ENCODE measurements around the gene SLC16A3. TPM values are rescaled to one million over a fixed set of nuclear protein-coding genes. Genes with fewer than 3 reads are reported as not detected.

The SLC16A3 gene
- total and polyA plus RNA-seq, 9 of the 15 experiments (the other 6 are each of a cell fraction or from before 2014, with no cell fraction given) = 0.11 to 5.4 (median 1.2) TPM; not detected in 2

- TF ChIP-seq MGA (IDR thresholded peaks at IDR 0.05) (no peak), ELF1 (tag; IDR thresholded peaks at IDR 0.05) (no peak), NR1H2 (CRISPR knock-in tag; IDR thresholded peaks at IDR 0.05) (no peak), POU5F1 (IDR thresholded peaks at IDR 0.05; ENCODE audit: borderline replicate concordance, low read depth, low read length, partially characterized antibody) (no peak), CREB5 (CRISPR knock-in tag; IDR thresholded peaks at IDR 0.05) (no peak), SMAD3 (CRISPR knock-in tag; conservative IDR thresholded peaks at IDR 0.05) (no peak), ZNF395 (CRISPR knock-in tag; IDR thresholded peaks at IDR 0.05) (peak; percentile 85; the same call in 1 of the 2 replicates)
- TF ChIP-seq, protein P1, sequence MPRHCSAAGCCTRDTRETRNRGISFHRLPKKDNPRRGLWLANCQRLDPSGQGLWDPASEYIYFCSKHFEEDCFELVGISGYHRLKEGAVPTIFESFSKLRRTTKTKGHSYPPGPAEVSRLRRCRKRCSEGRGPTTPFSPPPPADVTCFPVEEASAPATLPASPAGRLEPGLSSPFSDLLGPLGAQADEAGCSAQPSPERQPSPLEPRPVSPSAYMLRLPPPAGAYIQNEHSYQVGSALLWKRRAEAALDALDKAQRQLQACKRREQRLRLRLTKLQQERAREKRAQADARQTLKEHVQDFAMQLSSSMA (CRISPR knock-in tag; IDR thresholded peaks at IDR 0.05) = no peak
Observed at GRCh38 chr17:82272495-82273326, 43.9 kb downstream of the SLC16A3 start (continued).
